SK-N-SH (cell line): ENCODE results near the gene IQUB. TPM values are rescaled to one million over a fixed set of nuclear protein-coding genes. Genes with fewer than 3 reads are reported as not detected.

Source experiments
- CTCF ChIA-PET: fragments of 300-600, 350-600 bp; formaldehyde crosslinking; extraction: SDS; loops from one replicate; lab custom pipeline; 2021; lab: Yijun Ruan, JAX
- POLR2A ChIA-PET: fragments of 350-600 bp; sonication (Branson Sonifier 250); formaldehyde crosslinking; extraction: SDS; loops from one replicate; lab custom pipeline; 2020; ENCODE audit warnings: antibody characterized with exemption, inconsistent platforms; lab: Yijun Ruan, JAX
- DNase-seq: peaks from one replicate; pipeline ENCODE4 v3.0.0; 2012
- H2AFZ ChIP-seq: fragments of 200-600 bp; sonication (generic); 2 replicates; pipeline ENCODE4 v1.8.1; 2016; ENCODE audit warnings: antibody characterized with exemption, mild to moderate bottlenecking, low read depth
- H3F3A ChIP-seq: fragments of 200-600 bp; sonication (generic); replicated peaks from 2 replicates; pipeline ENCODE3; 2016; ENCODE audit warnings: antibody characterized with exemption, mild to moderate bottlenecking; ENCODE audit not compliant: insufficient read depth
- H3K27ac ChIP-seq, 2 experiments: fragments of 200-500 bp in 1 of 2; fragments of 200-600 bp in 1 of 2; sonication (Bioruptor generic) in 1 of 2; sonication (generic), shearing (Covaris generic) in 1 of 2; 2 replicates each; pipeline versions ENCODE4 v1.5.1 to v1.6.1; 2014 to 2016; ENCODE audit warnings: low read depth in 2 of 2, inconsistent platforms in 1 of 2, low read length in 1 of 2, mild to moderate bottlenecking in 1 of 2, mixed read lengths in 1 of 2
- H3K27me3 ChIP-seq: fragments of 200-600 bp; sonication (generic), shearing (Covaris generic); 2 replicates; pipeline ENCODE4 v1.6.1; 2016; ENCODE audit warnings: mixed run types; ENCODE audit not compliant: insufficient read depth
- H3K36me3 ChIP-seq, 2 experiments: fragments of 200-500 bp in 1 of 2; fragments of 200-600 bp in 1 of 2; sonication (Bioruptor generic) in 1 of 2; sonication (generic) in 1 of 2; replicated peaks in 1 of 2; 2 replicates each; pipeline versions ENCODE3 to v1.5.1; 2014 to 2016; ENCODE audit warnings: low read length in 1 of 2, mild to moderate bottlenecking in 1 of 2; ENCODE audit not compliant: insufficient read depth in 2 of 2, control insufficient read depth in 1 of 2
- H3K4me1 ChIP-seq, 2 experiments: fragments of 200-500 bp in 1 of 2; fragments of 200-600 bp in 1 of 2; sonication (Bioruptor generic) in 1 of 2; sonication (generic), shearing (Covaris generic) in 1 of 2; 2 replicates each; pipeline versions ENCODE4 v1.5.1 to v1.6.1; 2014 to 2016; ENCODE audit warnings: low read depth in 1 of 2, low read length in 1 of 2, mixed run types in 1 of 2; ENCODE audit not compliant: insufficient read depth in 2 of 2, control insufficient read depth in 1 of 2
- H3K4me2 ChIP-seq: fragments of 200-600 bp; sonication (generic), shearing (Covaris generic); 2 replicates; pipeline ENCODE4 v1.6.1; 2017; ENCODE audit warnings: mixed run types
- H3K4me3 ChIP-seq, 2 experiments: fragments of 200-500 bp in 1 of 2; fragments of 200-600 bp in 1 of 2; sonication (Bioruptor generic) in 1 of 2; sonication (generic), shearing (Covaris generic) in 1 of 2; 2 replicates each; pipeline versions ENCODE4 v1.5.1 to v1.8.1; 2014 to 2016; ENCODE audit warnings: low read depth in 2 of 2, inconsistent platforms in 1 of 2, low read length in 1 of 2, mild to moderate bottlenecking in 1 of 2, mixed read lengths in 1 of 2, moderate library complexity in 1 of 2
- H3K79me2 ChIP-seq: fragments of 200-600 bp; sonication (generic); 2 replicates; pipeline ENCODE4 v1.8.1; 2017; ENCODE audit warnings: mild to moderate bottlenecking; ENCODE audit not compliant: insufficient read depth
- H3K9ac ChIP-seq: fragments of 200-600 bp; sonication (generic); 2 replicates; pipeline ENCODE4 v1.6.1; 2017; ENCODE audit warnings: mixed run types
- H3K9me2 ChIP-seq: fragments of 200-600 bp; sonication (generic); 2 replicates; pipeline ENCODE4 v1.6.1; 2017; ENCODE audit warnings: mixed run types
- H3K9me3 ChIP-seq: fragments of 200-600 bp; sonication (generic); 2 replicates; pipeline ENCODE4 v1.6.1; 2017; ENCODE audit warnings: mixed run types, mild to moderate bottlenecking, moderate library complexity
- H4K20me1 ChIP-seq: fragments of 200-600 bp; sonication (generic); 2 replicates; pipeline ENCODE4 v1.6.1; 2017; ENCODE audit warnings: mild to moderate bottlenecking, mixed run types; ENCODE audit not compliant: insufficient read depth
- ELF1 ChIP-seq: IDR thresholded peaks from 2 replicates; pipeline ENCODE4 v1.4.0; 2012
- EP300 ChIP-seq, 2 experiments: IDR thresholded peaks; 2 replicates each; pipeline versions ENCODE4 v1.4.0 to v1.6.1; 2012; ENCODE audit warnings: borderline replicate concordance in 1 of 2, low read depth in 1 of 2, low read length in 1 of 2
- GABPA ChIP-seq: IDR thresholded peaks from 2 replicates; pipeline ENCODE4 v1.4.0; 2012; ENCODE audit warnings: low read depth, mild to moderate bottlenecking
- MAX ChIP-seq: IDR thresholded peaks from 2 replicates; pipeline ENCODE4 v1.4.0; 2012; ENCODE audit warnings: low read depth
- MEF2A ChIP-seq: IDR thresholded peaks from 2 replicates; pipeline ENCODE4 v1.4.0; 2012; ENCODE audit warnings: low read depth, borderline replicate concordance
- NRF1 ChIP-seq: IDR thresholded peaks from 2 replicates; pipeline ENCODE4 v1.6.1; 2012; ENCODE audit warnings: low read depth, mild to moderate bottlenecking, low read length
- PBX3 ChIP-seq: IDR thresholded peaks from 2 replicates; pipeline ENCODE4; 2012
- POLR2AphosphoS5 ChIP-seq: IDR thresholded peaks from 2 replicates; pipeline ENCODE4 v1.6.1; 2012; ENCODE audit warnings: low read depth, low read length
- RFX5 ChIP-seq: IDR thresholded peaks from 2 replicates; pipeline ENCODE4 v1.6.1; 2012; ENCODE audit warnings: mild to moderate bottlenecking, improper control_type of control experiment, low read length
- TAF1 ChIP-seq: IDR thresholded peaks from 2 replicates; pipeline ENCODE4 v1.6.1; 2012; ENCODE audit warnings: low read depth, mild to moderate bottlenecking, low read length, moderate library complexity, borderline replicate concordance
- YY1 ChIP-seq: IDR thresholded peaks from 2 replicates; pipeline ENCODE4 v1.4.0; 2012; ENCODE audit warnings: low read depth, mild to moderate bottlenecking
- WGBS: methylation state at CpG from one replicate; pipeline ENCODE4 v1.1.6; 2017; ENCODE audit warnings: low lambda C conversion rate; 5-methylcytosine and 5-hydroxymethylcytosine counted together
- polyA plus RNA-seq, 3 experiments: library from polyadenylated mRNA; depleted of rRNA; stranded (reverse); fragments of >200 nt; gene quantifications; 2 replicates each; pipeline ENCODE4 v1.2.3, GENCODE V29; 2012
- TF ChIP-seq, protein P1 (sequence below): IDR thresholded peaks from 2 replicates; pipeline ENCODE4 v1.4.0; 2012; ENCODE audit warnings: low read depth, borderline replicate concordance
- TF ChIP-seq, protein P2 (sequence below): fragments of 150-350 bp; IDR thresholded peaks from 2 replicates; pipeline ENCODE4 v1.6.1; 2017; ENCODE audit warnings: antibody characterized with exemption, low read length, low read depth, borderline replicate concordance

IQUB gene
- polyA plus RNA-seq, 1 of the 3 experiments (the other 2 are of a cell fraction): 0.10 TPM

DNA sequence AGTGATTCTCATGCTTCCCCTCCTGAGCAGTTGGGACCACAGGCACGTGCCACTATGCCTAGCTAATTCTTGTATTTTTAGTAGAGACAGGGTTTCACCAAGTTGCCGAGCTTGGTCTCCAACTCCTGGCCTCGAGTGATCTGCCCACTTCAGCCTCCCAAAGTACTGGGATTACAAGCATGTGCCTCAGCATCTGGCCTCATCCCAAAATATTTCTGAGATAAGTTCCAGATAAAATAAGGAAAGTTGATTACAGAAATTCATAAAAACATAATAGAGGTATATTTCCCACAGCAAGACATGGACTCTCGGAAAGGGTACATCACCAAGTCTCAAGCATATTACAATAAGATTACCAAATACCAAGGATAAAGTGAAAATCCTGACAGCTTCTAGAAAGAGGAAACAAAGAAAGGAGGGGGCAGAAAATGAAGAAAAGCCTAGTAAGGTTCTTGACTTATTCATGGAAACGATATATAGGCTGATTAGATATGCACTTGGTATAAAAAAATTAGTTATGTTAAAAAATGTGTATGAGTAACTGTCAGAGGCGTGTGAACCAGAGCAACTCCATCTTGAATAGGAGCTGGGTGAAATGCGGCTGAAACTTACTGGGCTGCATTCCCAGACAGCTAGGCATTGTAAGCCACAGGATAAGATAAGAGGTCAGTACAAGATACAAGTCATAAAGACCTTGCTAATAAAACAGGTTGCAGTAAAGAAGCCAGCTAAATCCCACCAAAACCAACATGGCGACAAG, 35.0 kb downstream of the IQUB start:
- H4K20me1 ChIP-seq: no peaks in the 10 kb centered on the region
- no peaks in the 10 kb centered on the region for H3K9me2 ChIP-seq
- no peak overlapping the region for H3K4me2 ChIP-seq
- H2AFZ ChIP-seq: no peak overlapping the region
- H3K4me1 ChIP-seq: no peaks in the 10 kb centered on the region; a peak in 1 of 4 replicates
- ChIA-PET CTCF (interaction anchor here (1.2 to 2.1 kb wide), 3 partner anchors 15 to 366 kb away, joined by 3 to 5 read pairs (median 5); no protein-coding TSS in a partner anchor), POLR2A (no interaction called here)
- no peaks in the 10 kb centered on the region for H3F3A ChIP-seq
- H3K9me3 ChIP-seq: no peaks in the 10 kb centered on the region
- H3K79me2 ChIP-seq: no peaks in the 10 kb centered on the region
- no peak overlapping the region for H3K4me3 ChIP-seq
- no peak for DNase-seq
- no peaks in the 10 kb centered on the region for H3K36me3 ChIP-seq
- no peak overlapping the region for H3K9ac ChIP-seq
- H3K27ac ChIP-seq: no peak overlapping the region
- WGBS: 54% methylated on average over 8 of the region's 8 CpGs
- H3K27me3 ChIP-seq: no peaks in the 10 kb centered on the region
- TF ChIP-seq, protein P1, sequence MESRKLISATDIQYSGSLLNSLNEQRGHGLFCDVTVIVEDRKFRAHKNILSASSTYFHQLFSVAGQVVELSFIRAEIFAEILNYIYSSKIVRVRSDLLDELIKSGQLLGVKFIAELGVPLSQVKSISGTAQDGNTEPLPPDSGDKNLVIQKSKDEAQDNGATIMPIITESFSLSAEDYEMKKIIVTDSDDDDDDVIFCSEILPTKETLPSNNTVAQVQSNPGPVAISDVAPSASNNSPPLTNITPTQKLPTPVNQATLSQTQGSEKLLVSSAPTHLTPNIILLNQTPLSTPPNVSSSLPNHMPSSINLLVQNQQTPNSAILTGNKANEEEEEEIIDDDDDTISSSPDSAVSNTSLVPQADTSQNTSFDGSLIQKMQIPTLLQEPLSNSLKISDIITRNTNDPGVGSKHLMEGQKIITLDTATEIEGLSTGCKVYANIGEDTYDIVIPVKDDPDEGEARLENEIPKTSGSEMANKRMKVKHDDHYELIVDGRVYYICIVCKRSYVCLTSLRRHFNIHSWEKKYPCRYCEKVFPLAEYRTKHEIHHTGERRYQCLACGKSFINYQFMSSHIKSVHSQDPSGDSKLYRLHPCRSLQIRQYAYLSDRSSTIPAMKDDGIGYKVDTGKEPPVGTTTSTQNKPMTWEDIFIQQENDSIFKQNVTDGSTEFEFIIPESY: no peak
- TF ChIP-seq RFX5 (no peak), YY1 (no peak), NRF1 (no peak), ELF1 (no peak), MAX (no peak), TAF1 (no peak), PBX3 (no peak), EP300 (IDR thresholded peaks at IDR 0.05; ENCODE audit: borderline replicate concordance in 1 of 2, low read depth in 1 of 2, low read length in 1 of 2) (no peak), MEF2A (no peak), GABPA (no peak), POLR2AphosphoS5 (no peak)
- TF ChIP-seq, protein P2, sequence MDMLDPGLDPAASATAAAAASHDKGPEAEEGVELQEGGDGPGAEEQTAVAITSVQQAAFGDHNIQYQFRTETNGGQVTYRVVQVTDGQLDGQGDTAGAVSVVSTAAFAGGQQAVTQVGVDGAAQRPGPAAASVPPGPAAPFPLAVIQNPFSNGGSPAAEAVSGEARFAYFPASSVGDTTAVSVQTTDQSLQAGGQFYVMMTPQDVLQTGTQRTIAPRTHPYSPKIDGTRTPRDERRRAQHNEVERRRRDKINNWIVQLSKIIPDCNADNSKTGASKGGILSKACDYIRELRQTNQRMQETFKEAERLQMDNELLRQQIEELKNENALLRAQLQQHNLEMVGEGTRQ: no peak
